Skin of body (tissue), 2 donors: Measurements from ENCODE around the gene THSD4. TPM values are rescaled to one million over a fixed set of nuclear protein-coding genes. Genes with fewer than 3 reads are reported as not detected.

Source experiments
- DNase-seq: peaks from one replicate; lab custom pipeline; 2025; lab: John Stamatoyannopoulos, UW
- total RNA-seq: library from RNA; depleted of rRNA; stranded (reverse); fragments of >200 nt; gene quantifications from one replicate; pipeline ENCODE4 v1.2.3, GENCODE V29; 2014

Gene THSD4
- total RNA-seq, 1 donor from 2014 or later, result 24.3 TPM

DNA sequence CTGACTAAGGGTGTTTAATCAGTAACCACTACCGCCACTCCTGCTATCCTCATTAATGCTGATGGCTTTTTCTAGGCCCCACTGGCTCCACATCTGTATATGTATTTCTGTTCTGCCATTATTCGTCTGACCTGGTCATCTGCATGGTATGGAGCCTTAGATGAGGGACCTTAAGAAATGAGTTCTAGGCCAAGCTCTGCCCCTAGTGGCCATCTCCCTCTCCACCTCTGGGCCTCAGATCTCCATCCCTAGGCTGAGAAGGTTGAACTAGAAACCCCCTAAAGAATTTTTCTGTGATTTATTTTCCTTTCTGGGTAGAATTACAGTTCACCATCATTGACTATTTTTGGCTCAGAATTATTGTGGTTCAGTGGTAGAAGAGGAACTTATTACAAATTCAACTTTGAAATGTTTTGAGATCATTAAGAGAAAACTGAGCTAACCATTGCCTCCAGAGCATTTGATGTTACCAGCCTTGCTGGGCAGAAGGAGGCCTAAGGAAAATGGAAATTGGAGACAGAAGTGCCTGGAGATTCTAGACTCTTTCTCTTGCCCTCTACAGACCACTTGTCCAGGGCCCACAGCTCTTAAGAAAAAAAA, 369.9 kb downstream of the THSD4 start:
- DNase-seq, result no peak

- DNase-seq, result no peak
These were observed 374.3 kb downstream of the THSD4 start for GRCh38 chr15:71489570-71489969.

GRCh38 chr15:71493526-71493925, 378.3 kb downstream of the THSD4 start:
- no peak for DNase-seq

- no peak for DNase-seq
These were observed 379.5 kb downstream of the THSD4 start for GRCh38 chr15:71494563-71495397.

DNA sequence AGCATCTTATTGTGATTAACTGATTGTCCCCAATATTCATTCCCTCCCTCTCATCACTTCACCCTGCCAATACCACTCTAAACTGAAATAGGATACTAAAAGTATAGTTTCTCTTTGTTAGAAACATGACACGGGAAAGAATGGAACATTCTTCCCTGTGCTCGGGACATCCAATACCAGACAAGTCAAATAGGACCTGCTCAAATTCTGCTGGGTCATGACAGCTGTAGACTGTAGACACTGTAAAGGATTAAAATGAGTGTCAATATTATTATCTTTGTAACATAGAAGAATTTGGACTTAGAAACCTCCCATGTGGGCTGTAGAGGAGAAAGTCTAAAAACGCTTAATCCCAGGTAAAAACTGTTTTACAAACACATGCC, 380.1 kb downstream of the THSD4 start:
- DNase-seq, result no peak

DNA sequence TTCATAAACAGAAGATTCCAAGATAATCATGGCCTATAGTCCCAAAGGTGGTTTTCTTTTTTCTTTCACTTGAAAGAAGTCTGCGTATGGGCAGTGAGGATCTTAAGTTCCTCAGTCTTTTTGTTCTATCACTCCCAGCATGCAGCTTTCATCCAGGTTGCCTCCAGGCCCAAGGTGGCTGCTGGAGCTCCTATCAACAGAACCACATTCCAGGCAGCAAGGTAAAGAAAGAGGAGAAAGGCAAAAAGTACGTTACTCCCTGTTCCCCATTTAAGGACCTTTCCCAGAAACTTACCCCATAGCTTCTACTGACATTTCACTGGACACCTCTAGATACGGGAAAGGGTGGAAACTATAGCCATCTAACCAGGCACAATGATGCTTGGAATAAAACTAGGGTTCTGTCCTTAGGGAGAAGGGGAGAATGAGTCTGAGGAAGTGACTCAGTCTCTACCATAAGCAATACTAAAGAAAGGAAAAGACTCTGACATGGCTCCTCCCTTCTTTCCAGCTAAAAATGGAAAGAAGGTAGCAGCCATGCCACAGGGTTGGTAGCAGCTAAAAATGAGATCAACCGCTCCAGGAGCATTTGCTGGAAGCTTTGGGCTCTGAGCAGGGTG, 381.2 kb downstream of the THSD4 start:
- DNase-seq, result no peak

DNA sequence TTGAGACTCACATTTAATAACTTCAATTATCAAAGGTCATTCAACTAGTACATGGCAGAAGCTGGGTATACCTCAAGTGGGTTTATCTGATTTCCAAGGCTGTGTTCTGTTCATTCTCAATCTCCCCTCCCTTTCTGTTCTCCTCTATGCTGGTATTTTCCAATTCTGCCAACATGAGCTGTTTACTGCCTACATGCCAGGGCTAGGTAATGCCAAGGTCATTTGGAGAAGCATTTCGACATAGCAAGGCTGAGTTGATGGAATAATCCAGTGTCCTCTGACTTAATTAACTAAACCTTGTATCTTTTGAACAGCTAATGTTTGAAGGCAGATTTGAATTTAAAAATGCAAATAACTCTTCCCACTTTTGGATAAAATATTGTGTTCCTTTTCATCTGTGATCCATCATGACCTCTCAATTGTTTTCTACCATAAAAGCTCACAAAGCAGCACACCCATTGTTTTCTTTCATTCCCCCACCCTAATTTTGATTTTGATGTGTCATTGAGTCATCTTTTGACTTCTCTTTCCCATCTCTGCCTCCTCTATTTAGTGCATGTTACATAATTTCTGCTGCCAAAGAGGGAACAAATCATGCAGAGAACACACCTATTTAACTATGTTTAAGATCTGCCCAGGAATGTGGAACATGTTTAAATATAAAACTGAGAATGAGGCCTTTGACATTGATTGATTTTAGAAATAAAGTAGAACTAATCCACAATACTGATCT, 386.2 kb downstream of the THSD4 start:
- no peak for DNase-seq

- DNase-seq, result no peak
These were observed 386.8 kb downstream of the THSD4 start for GRCh38 chr15:71502077-71502432.

- DNase-seq, result no peak
These were observed 390.7 kb downstream of the THSD4 start for GRCh38 chr15:71505962-71506361.

- DNase-seq, result no peak
These were observed 391.7 kb downstream of the THSD4 start for GRCh38 chr15:71506946-71507345.

- DNase-seq, result no peak
These were observed 392.9 kb downstream of the THSD4 start for GRCh38 chr15:71508081-71508682.

GRCh38 chr15:71509139-71509538, 393.9 kb downstream of the THSD4 start:
- no peak for DNase-seq

- no peak for DNase-seq
These were observed 395.5 kb downstream of the THSD4 start for GRCh38 chr15:71510763-71511162.

DNA sequence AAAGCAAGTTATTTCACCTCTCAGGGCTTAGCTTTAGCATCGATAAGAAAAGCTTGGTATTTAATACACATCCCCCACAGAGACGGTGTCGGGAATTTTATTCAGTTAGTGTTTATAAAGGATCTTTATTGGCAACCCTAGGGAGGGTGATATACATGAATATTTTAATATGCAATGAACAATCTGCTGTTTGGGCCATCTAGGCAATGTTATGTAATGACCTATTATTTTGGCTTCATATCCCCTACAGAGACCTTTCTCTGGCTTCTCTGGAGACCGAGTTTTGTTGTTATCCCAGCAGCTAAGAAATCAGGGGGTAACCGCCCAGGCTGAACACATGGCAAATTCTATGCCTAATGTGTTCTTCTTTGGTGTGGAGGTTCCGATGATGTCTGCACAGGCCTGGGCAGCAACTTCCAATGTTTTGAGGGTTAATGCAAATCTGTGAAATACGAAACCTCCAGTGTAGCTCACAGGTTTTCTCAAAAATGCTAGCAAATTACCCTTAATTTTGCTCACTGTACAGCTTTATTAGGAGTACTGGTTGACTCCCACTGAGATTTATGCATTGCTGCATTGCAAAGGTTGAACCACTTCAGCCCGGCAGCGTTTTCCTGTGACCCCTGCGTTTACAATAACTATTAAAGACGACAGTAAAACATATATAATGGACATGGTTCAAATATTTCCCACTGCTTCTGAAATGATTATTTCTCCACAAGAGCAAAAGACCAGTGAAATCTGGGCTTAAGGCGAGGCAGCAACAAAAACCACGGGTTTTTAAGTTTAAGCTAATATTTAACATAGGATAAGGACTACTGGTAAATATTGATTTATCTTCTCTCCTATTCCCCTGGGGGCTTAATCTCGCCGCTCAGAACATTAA, 396.8 kb downstream of the THSD4 start:
- no peak for DNase-seq

GRCh38 chr15:71512682-71513006, 397.4 kb downstream of the THSD4 start:
- no peak for DNase-seq

GRCh38 chr15:71515375-71516186, 400.3 kb downstream of the THSD4 start:
- DNase-seq, result no peak

DNA sequence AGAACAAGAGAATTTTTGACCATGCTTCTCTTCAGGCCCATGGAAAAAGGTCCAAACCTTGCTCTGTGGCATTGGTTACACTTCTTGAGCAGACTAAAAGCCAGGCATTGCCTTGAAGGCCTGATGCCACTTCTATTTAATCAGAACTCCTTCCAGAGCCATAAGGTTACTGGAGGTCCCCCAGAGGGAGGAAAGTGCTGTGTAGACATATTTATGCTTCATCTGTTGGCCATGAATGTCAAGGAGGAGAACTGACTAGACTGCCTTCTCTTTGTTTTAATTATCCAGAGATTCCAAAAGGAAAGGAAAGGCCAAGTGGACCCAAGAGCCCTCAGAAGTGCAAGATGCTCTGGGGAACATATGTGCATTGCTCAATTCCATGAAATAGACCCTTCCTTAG, 402.5 kb downstream of the THSD4 start:
- no peak for DNase-seq

- DNase-seq, result no peak
These were observed 403.4 kb downstream of the THSD4 start for GRCh38 chr15:71518661-71519060.

GRCh38 chr15:71526060-71526820, 411.0 kb downstream of the THSD4 start:
- peak; percentile 53 for DNase-seq
